Activated CD8-positive, alpha-beta memory T cell treated with anti-CD3 and anti-CD28 coated beads, Interleukin-2, amount 50 U/mL, for 24 hours (primary cell): ENCODE results near the gene PRRX1.

Experiments
- DNase-seq: peaks from one replicate; pipeline ENCODE4 v3.0.0-alpha.2; 2020; ENCODE audit errors: extremely low read depth

The PRRX1 gene

GRCh38 chr1:170769691-170770090 is 105.8 kb downstream of the PRRX1 start:
- no peak for DNase-seq

- no peak for DNase-seq
These were observed 106.3 kb downstream of the PRRX1 start for GRCh38 chr1:170770254-170770653.

- no peak for DNase-seq
These were observed 112.3 kb downstream of the PRRX1 start for GRCh38 chr1:170776252-170776651.

GRCh38 chr1:170776777-170777176 is 112.8 kb downstream of the PRRX1 start:
- DNase-seq = no peak
